ENCODE measurements around the gene OR10G6. TPM values are rescaled to one million over a fixed set of nuclear protein-coding genes. Genes with fewer than 3 reads are reported as not detected.

Gene OR10G6
- total and polyA plus RNA-seq, 2 of the 8 experiments (the other 6 are each of a cell fraction or from before 2014, with no cell fraction given), result not detected

Other genes starting within 250 kb of the OR10G6 start
- gene OR6X1, start 240.6 kb downstream of the OR10G6 start, total RNA-seq (2021; fragmentation: NEBNext Ultra II Directional; extraction: Animal tissue kit (Norgen Biotek cat#: 25700)), result not detected in 2 replicates
- gene OR6X1, start 240.6 kb downstream of the OR10G6 start, polyA plus RNA-seq (2011; rRNA removed), result not detected in 2 replicates
- not detected in 2 replicates for gene OR6M1, start 188.8 kb downstream of the OR10G6 start, total RNA-seq (2021; fragmentation: NEBNext Ultra II Directional; extraction: Animal tissue kit (Norgen Biotek cat#: 25700))
- gene OR6M1, start 188.8 kb downstream of the OR10G6 start, polyA plus RNA-seq (2011; rRNA removed), result not detected in 2 replicates
- not detected in 2 replicates for gene TMEM225, start 109.5 kb downstream of the OR10G6 start, total RNA-seq (2021; fragmentation: NEBNext Ultra II Directional; extraction: Animal tissue kit (Norgen Biotek cat#: 25700))
- not detected in 2 replicates for gene TMEM225, start 109.5 kb downstream of the OR10G6 start, polyA plus RNA-seq (2011; rRNA removed)
- gene OR8D4, start 93.0 kb downstream of the OR10G6 start, total RNA-seq (2021; fragmentation: NEBNext Ultra II Directional; extraction: Animal tissue kit (Norgen Biotek cat#: 25700)), result not detected in 2 replicates
- not detected in 2 replicates for gene OR8D4, start 93.0 kb downstream of the OR10G6 start, polyA plus RNA-seq (2011; rRNA removed)
- gene OR4D5, start 55.5 kb downstream of the OR10G6 start, total RNA-seq (2021; fragmentation: NEBNext Ultra II Directional; extraction: Animal tissue kit (Norgen Biotek cat#: 25700)), result not detected in 2 replicates
- gene OR4D5, start 55.5 kb downstream of the OR10G6 start, polyA plus RNA-seq (2011; rRNA removed), result not detected in 2 replicates
- not detected in 2 replicates for gene OR6T1, start 51.3 kb downstream of the OR10G6 start, total RNA-seq (2021; fragmentation: NEBNext Ultra II Directional; extraction: Animal tissue kit (Norgen Biotek cat#: 25700))
- gene OR6T1, start 51.3 kb downstream of the OR10G6 start, polyA plus RNA-seq (2011; rRNA removed), result not detected in 2 replicates
- not detected in 2 replicates for gene OR10S1, start 17.4 kb downstream of the OR10G6 start, total RNA-seq (2021; fragmentation: NEBNext Ultra II Directional; extraction: Animal tissue kit (Norgen Biotek cat#: 25700))
- not detected in 2 replicates for gene OR10S1, start 17.4 kb downstream of the OR10G6 start, polyA plus RNA-seq (2011; rRNA removed)
- gene OR10G4, start 17.8 kb upstream of the OR10G6 start, total RNA-seq (2021; fragmentation: NEBNext Ultra II Directional; extraction: Animal tissue kit (Norgen Biotek cat#: 25700)), result not detected in 2 replicates
- 0.14 TPM in 1 of 2 replicates, not detected in the other for gene OR10G4, start 17.8 kb upstream of the OR10G6 start, polyA plus RNA-seq (2011; rRNA removed)
- not detected in 2 replicates for gene OR10G9, start 27.9 kb upstream of the OR10G6 start, total RNA-seq (2021; fragmentation: NEBNext Ultra II Directional; extraction: Animal tissue kit (Norgen Biotek cat#: 25700))
- gene OR10G9, start 27.9 kb upstream of the OR10G6 start, polyA plus RNA-seq (2011; rRNA removed), result not detected in 2 replicates
- not detected in 2 replicates for gene OR10G8, start 31.6 kb upstream of the OR10G6 start, total RNA-seq (2021; fragmentation: NEBNext Ultra II Directional; extraction: Animal tissue kit (Norgen Biotek cat#: 25700))
- gene OR10G8, start 31.6 kb upstream of the OR10G6 start, polyA plus RNA-seq (2011; rRNA removed), result not detected in 2 replicates
- not detected in 2 replicates for gene OR10G7, start 46.2 kb upstream of the OR10G6 start, total RNA-seq (2021; fragmentation: NEBNext Ultra II Directional; extraction: Animal tissue kit (Norgen Biotek cat#: 25700))
- not detected in 2 replicates for gene OR10G7, start 46.2 kb upstream of the OR10G6 start, polyA plus RNA-seq (2011; rRNA removed)
- gene VWA5A, start 120.3 kb upstream of the OR10G6 start, total RNA-seq (2021; fragmentation: NEBNext Ultra II Directional; extraction: Animal tissue kit (Norgen Biotek cat#: 25700)), result 18.8 and 20.4 TPM in 2 replicates
- gene VWA5A, start 120.3 kb upstream of the OR10G6 start, polyA plus RNA-seq (2011; rRNA removed), result 8.7 and 12.5 TPM in 2 replicates
- not detected in 2 replicates for gene OR10D3, start 188.2 kb upstream of the OR10G6 start, total RNA-seq (2021; fragmentation: NEBNext Ultra II Directional; extraction: Animal tissue kit (Norgen Biotek cat#: 25700))
- gene OR10D3, start 188.2 kb upstream of the OR10G6 start, polyA plus RNA-seq (2011; rRNA removed), result not detected in 2 replicates
- gene OR8G1, start 245.9 kb upstream of the OR10G6 start, total RNA-seq (2021; fragmentation: NEBNext Ultra II Directional; extraction: Animal tissue kit (Norgen Biotek cat#: 25700)), result not detected in 2 replicates
- gene OR8G1, start 245.9 kb upstream of the OR10G6 start, polyA plus RNA-seq (2011; rRNA removed), result not detected in 2 replicates